G401 (cell line): Measurements from ENCODE around the gene NUB1. TPM values are rescaled to one million over a fixed set of nuclear protein-coding genes. Genes with fewer than 3 reads are reported as not detected.

ENCODE experiments used
- DNase-seq: peaks from one replicate; pipeline ENCODE4 v3.0.0-alpha.2; 2015; ENCODE audit warnings: low spot score
- in situ Hi-C: cut with HindIII; loops from 2 replicates; pipeline ENCODE4 v1.10.0; 2016; ENCODE audit warnings: low sequenced_read_pairs, mixed read lengths
- total RNA-seq: library from RNA; depleted of rRNA; stranded (reverse); fragments of >200 nt; shearing (Covaris generic); gene quantifications from 2 replicates; pipeline ENCODE4 v1.2.3, GENCODE V29; 2014

NUB1 gene
- total RNA-seq, 1 experiment from 2014 or later = 41.8 TPM

DNA sequence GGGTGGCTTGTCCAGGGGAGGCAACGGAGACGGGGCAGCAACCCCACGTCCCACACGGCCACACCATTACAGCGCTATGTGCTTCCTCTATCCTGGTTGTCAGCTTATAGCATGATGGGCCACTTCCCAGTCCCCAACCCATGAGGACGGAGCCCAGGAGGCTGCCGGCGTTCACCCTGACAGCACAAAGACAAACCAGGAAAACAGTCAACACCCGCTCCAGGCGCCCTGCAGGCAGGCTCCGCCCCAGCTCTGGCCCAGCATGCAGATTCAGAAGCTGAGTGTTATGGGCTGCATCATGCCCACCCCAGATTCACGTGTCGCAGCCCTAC lies 53.4 kb downstream of the NUB1 start:
- in situ Hi-C loops = no loop called here
- no peak for DNase-seq

DNA sequence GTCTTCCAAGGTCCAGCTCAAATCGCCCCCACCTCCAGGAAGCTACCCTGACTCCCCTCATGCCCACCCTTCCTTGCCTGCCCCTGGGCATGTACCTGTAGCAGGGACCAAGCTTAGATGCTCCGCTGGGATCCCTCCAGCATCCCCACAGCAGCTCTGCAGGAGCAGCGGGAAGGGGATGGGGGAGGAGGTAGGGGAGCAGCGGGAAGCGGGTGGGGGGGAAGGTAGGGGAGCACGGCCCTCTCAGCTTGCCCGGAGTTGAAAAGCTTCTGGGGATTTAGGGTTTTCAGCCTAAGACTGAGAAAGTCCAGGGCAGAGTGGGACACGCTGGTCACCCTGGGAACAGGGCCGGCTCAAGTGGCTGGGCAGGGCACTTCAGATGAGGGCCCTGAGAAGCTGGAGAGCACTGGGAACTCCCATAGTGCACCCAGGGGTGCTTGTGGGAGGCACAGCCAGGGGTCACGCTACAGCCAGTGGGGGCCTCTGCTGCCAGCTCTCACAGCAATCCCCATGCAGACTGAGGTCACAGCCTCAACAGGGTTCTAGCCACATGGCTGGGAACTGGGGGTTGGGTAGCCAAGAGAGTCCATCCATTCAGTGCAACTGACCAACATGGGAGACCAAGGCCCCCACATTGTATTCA lies 54.8 kb downstream of the NUB1 start:
- no peak for DNase-seq
- in situ Hi-C loops = no loop called here

DNA sequence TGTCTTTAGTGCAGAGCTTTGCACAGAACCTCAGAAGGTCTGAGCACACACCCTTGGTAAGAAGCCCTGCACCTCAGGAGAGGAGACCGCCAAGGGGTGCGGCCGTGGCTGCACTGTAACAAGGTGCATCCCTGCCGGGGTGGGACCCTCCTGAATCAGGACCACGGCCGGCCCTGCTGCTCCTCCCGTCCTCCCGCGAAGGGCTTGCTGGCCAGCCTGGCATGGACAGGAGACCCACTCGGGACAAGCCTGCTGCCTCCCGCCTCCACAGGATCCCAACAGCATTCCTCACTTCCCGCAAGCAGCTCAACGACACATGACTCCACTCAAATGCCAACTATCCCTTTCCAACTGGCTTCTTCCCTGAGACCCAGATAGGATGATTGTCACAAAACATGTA lies 55.4 kb downstream of the NUB1 start:
- in situ Hi-C loops = no loop called here

DNA sequence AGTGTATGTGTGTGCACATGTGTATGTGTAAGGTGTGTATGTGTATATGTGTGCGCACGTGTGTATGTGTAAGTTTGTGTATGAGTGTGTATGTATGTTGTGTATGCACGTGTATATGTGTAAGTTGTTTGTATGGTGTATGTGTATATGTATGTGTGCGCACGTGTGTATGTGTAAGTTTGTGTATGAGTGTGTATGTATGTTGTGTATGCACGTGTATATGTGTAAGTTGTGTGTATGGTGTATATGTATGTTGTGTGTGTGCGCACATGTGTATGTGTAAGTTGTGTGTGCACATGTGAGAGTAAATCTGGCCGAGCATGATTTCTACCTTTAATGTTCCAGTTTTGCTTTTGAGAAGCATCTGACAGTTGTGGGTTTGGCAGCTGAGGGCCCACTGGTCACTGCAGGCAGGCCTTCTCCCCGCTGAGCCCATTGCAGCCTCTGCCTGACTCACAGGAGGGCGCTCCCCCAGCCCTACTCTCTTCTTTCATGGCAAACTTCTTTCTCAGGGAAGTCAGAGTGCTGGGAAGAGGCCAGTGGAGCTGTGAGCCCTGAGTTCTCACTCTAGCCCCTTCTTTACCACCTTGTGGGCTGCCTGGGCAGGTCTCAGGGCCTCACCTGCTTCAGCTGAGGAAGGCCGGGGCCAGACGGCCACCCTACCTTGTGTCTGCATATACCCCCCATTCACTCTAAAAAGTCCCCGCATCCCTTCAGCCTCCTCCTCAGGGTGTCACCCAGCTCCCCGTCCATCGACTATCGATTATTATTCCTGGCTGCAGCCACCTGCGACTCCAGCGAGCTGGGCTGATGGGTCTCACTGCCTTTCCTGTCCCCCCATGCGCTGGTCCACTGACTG lies 57.1 kb downstream of the NUB1 start:
- in situ Hi-C loops = no loop called here
- no peak for DNase-seq

More for the DNA sequence above, 55.4 kb downstream of the NUB1 start:
- DNase-seq = no peak

DNA sequence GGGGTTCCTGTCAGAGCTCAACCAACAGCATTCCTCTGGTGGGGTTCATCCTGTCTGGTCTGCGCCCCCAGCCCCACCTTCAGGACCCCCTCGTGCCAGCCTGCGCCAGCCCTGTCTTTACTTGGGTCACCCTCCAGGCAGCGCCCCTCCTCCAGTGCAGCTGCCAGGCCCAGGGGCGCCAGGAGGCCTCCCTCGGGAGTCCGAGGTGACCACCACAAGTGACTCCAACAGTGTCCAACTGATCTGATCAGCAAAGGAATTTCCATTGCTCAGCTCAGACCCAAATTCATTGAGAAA lies 57.6 kb downstream of the NUB1 start:
- no peak for DNase-seq
- in situ Hi-C loops = no loop called here

DNA sequence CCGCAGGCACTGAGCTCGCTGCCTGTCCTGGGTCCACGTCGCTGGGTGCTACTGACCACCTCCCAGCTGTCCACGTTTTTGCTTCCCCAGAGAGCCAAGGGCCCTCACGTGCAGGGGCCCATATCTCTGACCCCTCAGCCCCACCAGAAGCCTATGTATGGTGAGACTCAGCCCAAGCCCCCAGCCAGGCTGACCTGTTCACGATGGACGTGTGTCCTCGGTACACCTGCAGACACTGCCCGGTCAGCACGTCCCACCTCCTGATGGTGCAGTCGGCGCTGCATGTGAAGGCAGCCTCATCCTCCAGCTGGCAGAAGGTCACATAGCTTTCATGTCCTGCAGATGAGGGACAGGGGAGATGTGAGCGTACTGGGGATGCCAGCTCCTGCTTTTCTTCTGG lies 58.3 kb downstream of the NUB1 start:
- DNase-seq = no peak
- in situ Hi-C loops = no loop called here

DNA sequence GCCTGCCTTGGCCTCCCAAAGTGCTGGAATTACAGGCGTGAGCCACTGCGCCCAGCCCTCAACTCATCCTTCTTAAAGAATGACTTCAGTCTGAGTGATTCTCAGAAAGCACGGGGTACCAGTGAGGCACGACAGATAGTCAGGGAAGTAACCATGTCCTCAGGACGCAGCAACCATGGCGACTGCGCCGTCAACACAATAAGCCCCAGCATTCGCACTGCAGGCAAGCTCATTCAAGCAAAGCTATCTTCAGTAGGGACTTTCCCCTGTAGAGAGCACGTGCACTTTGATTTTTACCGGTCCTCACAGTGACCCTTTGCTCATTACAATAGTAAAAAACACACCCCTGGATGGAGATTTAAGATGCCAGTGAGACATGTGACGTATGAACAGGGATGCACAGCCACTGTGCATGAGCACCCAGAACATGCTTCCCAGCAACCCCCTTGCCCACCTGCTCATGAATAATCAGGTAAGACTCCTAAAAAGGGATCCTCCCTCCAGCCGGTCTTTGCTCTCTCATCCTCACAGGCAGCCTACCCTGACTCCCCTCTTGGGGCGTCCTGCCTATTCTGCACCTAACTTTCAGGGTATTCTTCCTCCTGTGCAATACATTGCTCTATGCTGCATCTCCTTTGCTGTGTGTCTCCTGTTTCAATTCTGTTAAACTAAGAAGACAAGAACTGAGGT lies 59.2 kb downstream of the NUB1 start:
- DNase-seq = no peak
- in situ Hi-C loops = no loop called here

DNA sequence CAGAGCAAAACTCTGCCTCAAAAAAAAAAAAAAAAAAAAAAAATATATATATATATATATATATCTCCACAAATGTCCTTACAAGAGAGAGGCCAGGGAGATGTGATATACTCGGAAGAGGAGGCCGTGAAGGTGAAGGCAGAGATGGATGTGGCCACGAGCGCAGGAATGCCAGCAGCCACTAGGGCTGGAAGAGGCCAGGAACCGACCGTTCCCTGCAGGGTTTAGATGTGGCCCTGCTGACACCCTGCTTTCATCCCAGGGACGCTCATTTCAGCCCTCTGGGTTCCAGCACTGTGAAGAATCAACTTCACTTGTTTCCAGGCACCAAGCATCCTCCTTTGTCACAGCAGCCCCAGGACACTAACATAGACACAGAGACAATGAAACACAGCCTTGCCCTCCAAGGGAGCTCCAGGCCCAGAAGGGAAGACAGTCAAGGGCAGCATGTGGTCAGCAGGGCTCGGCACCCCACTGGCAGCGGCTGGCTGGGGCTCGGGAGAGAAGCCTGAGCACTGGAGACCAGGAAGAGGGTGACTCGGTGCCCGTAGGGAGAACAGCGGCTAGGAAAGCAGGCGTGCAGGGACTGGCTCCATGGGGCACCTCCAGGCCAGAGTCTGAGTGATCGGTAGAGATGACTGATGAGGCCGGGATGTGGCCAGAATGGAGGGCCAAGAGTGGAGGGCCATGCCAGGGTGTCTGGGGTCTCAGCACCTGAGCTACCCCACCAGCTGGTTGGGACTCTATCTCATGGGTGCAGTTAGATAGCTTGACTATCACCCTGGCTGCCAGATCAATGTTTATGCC lies 60.6 kb downstream of the NUB1 start:
- in situ Hi-C loops = no loop called here
- DNase-seq = no peak

DNA sequence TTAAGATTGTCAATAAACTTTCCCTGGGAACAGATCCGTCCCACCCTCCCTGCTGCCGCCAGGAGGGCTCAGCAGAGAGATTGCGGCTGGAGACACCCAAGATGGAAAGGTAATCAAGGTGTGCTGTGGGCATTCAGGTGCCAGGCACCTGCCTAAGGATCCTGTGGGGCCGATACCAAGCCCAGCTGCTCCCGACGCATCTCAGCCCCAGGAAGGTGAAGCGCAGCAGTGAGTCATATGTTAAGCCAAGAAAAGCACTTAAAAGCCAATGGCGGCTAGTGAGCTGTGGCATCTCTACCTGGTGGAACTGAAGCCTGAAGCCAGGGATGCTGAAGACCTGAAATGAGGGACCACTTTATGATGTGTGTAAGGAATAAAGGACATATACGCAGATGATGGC lies 62.2 kb downstream of the NUB1 start:
- no peak for DNase-seq
- in situ Hi-C loops = no loop called here

DNA sequence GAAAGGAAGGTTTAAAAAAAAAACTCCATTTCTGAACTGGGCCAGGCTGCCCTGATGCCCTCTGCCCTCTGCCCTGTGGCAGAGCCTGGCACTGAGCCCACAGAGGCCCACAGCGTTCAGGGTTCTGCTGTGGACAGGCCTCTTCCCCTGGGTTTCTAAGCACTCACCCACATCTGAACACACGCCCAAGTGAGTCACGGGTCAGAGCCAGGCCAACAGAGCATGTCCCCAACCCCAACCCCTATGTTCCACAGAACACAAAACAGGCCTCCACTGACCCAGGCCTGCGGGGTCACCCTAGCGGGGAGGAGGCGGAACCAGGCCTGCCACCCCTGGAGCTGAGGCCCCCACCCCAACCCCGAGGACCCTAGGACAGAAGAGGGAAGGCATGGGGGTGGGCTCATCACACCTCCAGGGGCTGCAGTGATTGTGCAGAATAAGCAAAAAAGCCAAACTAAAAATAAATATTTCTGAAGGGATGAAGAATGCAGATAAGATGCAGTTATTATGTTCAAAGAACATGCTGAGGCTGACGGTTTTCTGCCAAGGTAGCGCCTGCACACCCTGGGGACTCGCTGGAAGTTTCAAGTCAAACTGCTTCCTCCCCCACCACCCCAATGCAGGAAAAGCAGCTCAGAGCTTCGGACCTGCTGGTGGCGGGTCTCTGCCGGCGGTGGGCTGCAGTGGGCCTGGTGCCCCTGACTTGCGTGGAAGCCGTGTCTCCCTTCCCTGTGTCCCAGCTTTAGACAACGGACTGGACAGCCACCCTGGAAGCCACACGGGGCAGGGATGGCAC lies 62.8 kb downstream of the NUB1 start:
- DNase-seq = no peak
- in situ Hi-C loops = no loop called here

DNA sequence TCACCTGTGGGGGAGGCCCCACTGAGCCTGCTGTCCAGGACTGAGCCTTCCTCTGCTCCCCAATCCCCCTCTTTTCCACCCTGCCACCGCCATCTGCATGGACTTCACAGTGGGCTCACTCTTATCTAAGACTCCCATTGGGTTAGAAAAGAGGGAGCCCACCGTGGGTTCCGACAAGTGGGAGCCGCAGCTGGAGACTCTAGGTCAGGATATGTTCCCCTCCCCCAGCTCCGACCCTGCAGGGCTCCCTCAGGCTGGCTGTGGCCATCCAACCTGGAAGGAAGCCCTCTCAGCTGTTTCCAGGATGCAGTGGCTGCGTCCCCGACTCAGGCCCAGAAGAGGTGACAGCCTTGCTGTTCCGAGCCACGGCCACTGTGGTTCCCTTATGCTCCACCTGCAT lies 63.4 kb downstream of the NUB1 start:
- in situ Hi-C loops = no loop called here
- DNase-seq = no peak

DNA sequence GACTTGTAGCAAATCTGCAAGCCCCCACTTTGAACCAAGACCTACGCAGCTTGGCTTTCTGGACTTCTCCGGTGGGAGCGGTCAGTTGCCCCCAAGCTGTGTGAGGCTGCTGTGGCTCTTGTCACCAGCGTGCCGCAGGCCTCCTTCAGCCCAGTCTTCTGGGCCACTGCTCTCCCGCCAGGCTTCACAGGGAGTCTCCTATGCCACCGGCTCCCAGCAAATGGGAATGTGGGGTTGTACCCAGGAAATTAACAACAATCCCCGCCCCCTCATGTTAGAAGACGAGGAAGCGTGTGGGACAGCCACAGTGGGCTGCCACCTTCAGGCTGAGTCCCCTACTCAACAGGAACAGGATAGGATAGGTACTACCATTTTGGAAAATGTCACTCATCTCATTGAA lies 64.0 kb downstream of the NUB1 start:
- in situ Hi-C loops = no loop called here
- no peak for DNase-seq

DNA sequence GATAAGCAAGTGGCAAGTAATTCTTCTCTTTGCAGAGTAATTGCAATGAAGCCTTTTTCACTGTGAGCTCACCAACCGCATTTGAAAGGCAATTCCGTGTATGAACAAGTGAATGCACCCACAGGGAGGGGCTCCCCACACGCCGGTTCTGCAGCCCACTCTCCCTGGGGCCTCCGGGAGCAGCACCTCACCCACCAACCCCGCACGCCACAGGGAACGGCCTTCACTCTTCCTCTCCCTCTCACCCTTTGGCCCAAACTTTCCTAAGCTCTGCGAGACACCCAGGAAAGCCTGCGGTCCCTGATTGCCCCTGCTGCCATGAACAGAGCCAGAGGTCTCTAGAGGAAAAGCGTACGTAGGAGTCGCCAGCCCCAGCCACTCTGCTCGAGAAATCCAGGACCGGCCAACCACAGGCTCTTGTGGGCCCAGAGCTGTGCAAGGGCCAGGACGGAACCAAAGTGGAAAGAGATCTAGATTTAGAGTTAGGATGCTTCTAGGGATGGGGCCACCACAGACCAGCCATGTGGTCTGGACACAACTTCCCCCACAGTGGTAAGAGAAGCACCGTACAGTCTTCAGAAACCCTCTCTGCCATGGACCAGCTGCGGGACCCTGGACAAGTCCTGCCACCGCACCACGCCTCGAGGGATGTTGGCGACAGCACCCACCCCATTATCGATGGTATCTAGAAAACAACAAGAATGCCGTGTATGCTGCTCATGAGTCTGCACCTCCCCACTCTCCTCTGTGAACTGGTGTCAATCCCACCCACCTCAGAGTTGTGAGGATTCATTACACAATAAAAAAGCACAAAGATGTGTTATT lies 64.7 kb downstream of the NUB1 start:
- no peak for DNase-seq
- in situ Hi-C loops = no loop called here

DNA sequence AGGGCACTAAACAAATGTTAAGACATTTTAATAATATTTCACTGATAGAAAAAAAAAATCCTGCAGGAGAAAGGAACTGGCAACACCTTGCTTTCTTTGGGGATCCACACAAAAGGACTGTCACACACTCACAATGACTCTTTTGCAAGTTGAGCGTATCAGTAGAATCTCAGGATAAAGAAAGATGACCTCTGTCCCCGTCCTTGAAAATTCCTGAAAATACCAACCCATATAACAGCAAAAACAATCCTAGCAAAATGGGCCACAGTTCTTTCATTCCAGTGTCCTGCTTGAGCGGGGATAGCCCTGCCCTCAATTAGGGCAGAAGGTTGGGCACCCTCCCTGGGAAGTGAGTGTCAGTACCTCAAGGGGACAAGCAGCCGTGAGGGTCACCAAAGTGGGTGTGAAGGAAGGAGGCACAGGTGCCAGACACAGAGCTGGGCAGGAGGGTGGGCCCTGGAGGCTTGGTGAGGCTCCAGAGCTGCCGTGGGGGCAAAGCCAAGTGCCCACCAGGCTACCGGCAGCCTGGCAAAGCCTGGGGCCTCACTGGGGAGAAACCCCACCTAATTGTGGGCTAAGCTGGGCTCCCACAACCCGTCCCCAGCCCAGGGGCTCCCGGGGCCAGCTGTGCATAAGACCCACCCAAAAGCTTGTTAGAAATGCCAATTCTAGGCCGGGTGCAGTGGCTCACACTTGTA lies 65.4 kb downstream of the NUB1 start:
- in situ Hi-C loops = no loop called here
- no peak for DNase-seq

DNA sequence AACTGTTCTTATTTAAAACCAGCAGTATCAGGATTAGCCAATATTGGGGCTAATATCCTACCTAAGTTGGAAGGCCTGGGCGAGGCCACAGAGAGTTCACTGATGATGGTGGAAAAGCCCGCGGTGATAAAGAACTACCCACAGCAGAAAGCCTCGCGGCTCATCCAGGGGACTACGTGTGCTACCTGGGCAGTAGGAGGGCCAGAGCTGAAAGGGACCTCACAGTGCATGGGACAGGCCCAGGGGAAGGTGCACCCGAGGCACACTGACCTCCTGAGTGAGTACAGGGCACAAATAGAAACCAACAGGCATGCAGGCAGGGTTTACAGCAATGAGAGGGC lies 66.9 kb downstream of the NUB1 start:
- in situ Hi-C loops = no loop called here
- no peak for DNase-seq

DNA sequence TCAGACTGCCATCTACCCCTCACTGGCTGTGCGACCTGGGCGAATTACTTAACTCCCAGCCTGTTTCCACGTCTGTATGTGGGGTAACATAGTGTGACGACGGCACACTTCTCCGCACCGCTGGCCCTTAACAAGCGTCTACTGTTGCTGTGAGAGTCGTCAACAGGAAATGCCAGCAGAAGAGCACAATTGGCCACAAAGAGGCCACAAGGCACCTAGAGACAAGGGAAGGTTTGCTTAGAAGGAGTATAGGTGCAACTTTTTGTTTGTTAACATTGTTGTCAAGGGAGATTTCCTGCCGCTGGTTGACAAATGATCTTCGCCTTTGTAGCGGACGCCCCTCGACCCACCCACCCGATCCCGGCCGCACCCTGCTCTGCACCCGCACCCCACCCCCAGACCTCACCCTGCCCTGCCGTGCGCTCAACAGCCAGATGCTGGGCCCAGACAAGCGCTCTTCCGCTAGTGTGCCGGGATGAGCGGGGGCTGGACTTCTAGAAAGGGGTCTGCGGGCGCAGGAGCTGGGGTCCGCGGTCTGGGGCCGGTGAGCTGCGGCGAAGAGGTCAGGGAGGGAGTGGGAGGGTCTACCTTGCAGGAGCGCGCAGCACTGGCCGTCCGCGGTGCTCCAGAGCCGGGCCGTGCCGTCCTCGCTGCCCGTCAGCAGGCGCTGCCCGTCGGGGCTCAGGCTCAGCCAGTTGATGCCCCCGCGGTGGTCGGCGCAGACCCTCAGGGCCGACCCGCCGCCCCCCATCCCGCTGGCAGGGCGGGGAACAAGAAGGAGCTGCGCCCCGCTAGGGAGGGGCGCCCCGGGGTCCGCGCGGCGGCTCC lies 67.4 kb downstream of the NUB1 start:
- no peak for DNase-seq
- in situ Hi-C loops = no loop called here
